Measurements from ENCODE around the gene APLN. TPM values are rescaled to one million over a fixed set of nuclear protein-coding genes. Genes with fewer than 3 reads are reported as not detected.

Gene APLN
- total and polyA plus RNA-seq, 5 donors from 2014 or later, result not detected

DNA sequence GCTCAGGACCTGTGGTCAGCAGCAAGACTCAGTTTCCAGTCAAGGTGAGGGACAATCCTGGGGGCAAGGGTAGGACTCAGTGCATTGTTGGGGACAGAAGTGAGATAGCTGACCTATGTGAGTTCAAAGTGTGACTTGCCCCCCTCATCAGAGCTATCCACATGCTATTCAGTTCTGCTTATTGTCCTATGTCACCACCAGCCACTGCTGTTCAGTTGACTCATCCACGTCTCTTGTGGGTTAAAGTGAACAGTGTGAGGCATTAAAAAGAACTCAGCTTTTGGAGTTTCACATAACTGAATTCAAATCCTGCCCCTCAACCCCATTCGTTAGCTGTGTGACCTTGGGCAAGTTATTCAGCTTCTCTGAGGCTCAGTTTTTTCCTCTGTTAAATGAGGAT is 4.4 kb upstream of the APLN start:
- H3K9me3 ChIP-seq (ENCODE audit: control insufficient read depth in 2 of 2, low read length in 2 of 2), result no peaks in the 10 kb centered on the region

DNA sequence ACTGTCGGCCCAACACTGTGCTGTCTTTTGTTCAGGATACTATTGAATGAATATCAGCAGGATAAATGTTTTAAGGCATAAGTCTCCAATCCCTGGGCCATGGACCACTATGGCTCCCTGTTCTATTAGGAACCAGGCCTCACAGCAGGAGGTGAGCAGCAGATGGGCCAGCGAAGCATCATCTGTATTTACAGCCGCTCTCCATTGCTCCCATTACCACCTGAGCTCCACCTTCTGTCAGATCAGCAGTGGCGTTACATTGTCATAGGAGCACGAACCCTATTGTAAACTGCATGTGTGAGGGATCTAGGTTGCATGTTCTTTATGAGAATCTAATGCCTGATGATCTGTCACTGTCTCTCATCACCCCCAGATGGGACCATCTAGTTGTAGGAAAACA is 3.7 kb upstream of the APLN start:
- ATAC-seq (ENCODE audit: low read depth in 2 of 2), result no peak

More for the DNA sequence above, 4.4 kb upstream of the APLN start:
- no peak overlapping the region for H3K4me3 ChIP-seq (ENCODE audit: low read depth, low read length)
- H3K4me1 Mint-ChIP-seq, result peaks cover 0 to 11% (median 0%) of the 10 kb centered on the region in 4 donors
- no peak overlapping the region for H3K27ac Mint-ChIP-seq
- ATAC-seq (ENCODE audit: low read depth in 2 of 2), result no peak
- no peaks in the 10 kb centered on the region for H3K36me3 Mint-ChIP-seq
- H3K4me3 Mint-ChIP-seq, result no peak overlapping the region
- no peak for DNase-seq
- peaks cover 0 to 2% (median 0%) of the 10 kb centered on the region in 7 donors for H3K9me3 Mint-ChIP-seq
- peaks cover 2% of the 10 kb centered on the region for H3K27me3 ChIP-seq (ENCODE audit: control insufficient read depth, insufficient read depth, low read length)
- peaks cover 6% of the 10 kb centered on the region for H3K4me1 ChIP-seq (ENCODE audit: control insufficient read depth, insufficient read depth, low read length, poor library complexity, severe bottlenecking)
- no peaks in the 10 kb centered on the region for H3K36me3 ChIP-seq (ENCODE audit: control insufficient read depth, insufficient read depth, low read length)
- H3K27me3 Mint-ChIP-seq, result peaks cover 26% of the 10 kb centered on the region
- H3K27ac ChIP-seq (ENCODE audit: insufficient read depth, low read length, poor library complexity, severe bottlenecking), result no peak overlapping the region

DNA sequence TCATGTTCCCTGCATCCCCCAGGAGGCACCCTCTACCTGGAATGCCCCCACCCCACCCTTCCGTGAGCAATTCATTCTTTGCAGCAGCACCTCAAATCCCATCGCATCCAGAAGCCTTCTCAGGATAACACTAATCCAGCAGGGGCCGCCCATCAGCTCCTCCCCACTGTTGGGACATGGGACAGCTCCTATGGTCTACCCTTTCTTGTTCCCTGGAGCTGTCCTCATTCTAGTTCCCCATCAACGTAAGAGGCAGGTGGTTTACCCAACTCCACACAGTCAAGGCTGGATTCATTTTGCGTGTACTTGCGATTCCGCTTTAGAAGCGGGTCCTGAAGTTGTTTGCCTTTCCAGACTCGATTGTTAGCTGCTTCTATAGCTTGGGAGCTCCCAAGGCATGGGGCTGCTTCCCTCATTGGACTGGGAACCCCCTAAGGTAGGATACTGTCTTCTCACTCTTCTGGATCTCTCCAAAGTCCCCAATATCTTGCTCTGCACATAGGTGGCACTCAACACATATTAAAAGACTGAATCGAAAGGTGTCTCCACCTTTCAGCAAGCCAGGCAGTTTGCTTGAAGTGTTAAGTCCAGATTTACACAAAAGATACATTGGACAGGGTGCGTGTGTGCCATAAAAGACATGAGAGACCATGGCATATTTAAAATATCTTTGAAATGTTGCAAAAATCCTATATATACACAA is 942 bp upstream of the APLN start:
- H3K4me1 Mint-ChIP-seq, result peaks cover 0 to 16% (median 4%) of the 10 kb centered on the region in 4 donors
- DNase-seq, result peak in 2 of 3 donors; percentile 40 to 55
- ATAC-seq (ENCODE audit: low read depth in 2 of 2), result peak; percentile 34 to 40

More for the DNA sequence above, 3.7 kb upstream of the APLN start:
- Mint-ChIP-seq H3K4me1 (peaks cover 0 to 16% (median 1%) of the 10 kb centered on the region in 4 donors), H3K36me3 (no peaks in the 10 kb centered on the region), H3K9me3 (peaks cover 0 to 2% (median 0%) of the 10 kb centered on the region in 7 donors), H3K27me3 (peaks cover 24% of the 10 kb centered on the region), H3K27ac (no peak overlapping the region), H3K4me3 (no peak overlapping the region)
- peaks cover 2% of the 10 kb centered on the region for H3K27me3 ChIP-seq (ENCODE audit: control insufficient read depth, insufficient read depth, low read length)
- DNase-seq, result no peak
- no peak overlapping the region for H3K27ac ChIP-seq (ENCODE audit: insufficient read depth, low read length, poor library complexity, severe bottlenecking)
- H3K4me3 ChIP-seq (ENCODE audit: low read depth, low read length), result no peak overlapping the region
- H3K36me3 ChIP-seq (ENCODE audit: control insufficient read depth, insufficient read depth, low read length), result no peaks in the 10 kb centered on the region
- H3K4me1 ChIP-seq (ENCODE audit: control insufficient read depth, insufficient read depth, low read length, poor library complexity, severe bottlenecking), result peaks cover 9% of the 10 kb centered on the region
- H3K9me3 ChIP-seq (ENCODE audit: control insufficient read depth in 2 of 2, low read length in 2 of 2), result no peaks in the 10 kb centered on the region

DNA sequence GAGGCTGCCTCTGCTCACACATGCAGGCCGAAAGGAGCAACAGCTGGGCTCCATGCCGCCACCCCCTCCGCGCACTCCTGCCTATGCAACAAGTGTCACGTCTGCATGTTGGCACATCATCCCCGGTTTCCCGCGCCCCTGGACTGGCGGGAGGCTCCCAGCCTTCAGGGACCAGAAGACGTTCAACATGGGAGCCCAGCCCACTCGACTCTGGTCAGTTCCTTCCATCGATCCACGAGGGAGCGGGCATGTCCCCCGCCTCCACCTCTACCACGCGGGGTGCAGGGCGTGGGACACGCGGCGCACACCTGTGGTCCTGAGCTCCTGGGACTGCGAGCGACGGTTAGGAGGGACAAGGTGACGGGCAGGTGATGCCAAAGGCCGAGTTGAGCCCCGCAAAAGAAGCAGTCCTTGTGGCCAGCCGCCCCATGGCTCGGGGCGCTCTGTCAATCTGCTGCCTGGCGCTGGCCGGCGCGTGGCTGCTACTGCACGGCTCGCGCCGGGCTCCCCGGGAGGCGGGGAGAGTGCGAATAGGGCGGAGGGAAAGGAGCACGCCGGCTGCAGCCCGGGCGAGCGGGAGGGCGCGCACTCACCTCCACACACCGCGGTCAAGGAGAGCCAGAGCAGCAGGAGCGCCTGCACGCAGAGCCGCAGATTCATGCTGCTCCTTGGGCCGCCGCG is 645 bp downstream of the APLN start:
- peaks cover 0 to 16% (median 4%) of the 10 kb centered on the region in 4 donors for H3K4me1 Mint-ChIP-seq
- no peaks in the 10 kb centered on the region for H3K27me3 ChIP-seq (ENCODE audit: control insufficient read depth, insufficient read depth, low read length)
- H3K27me3 Mint-ChIP-seq, result peaks cover 13% of the 10 kb centered on the region

More for the DNA sequence above, 942 bp upstream of the APLN start:
- no peaks in the 10 kb centered on the region for H3K27me3 ChIP-seq (ENCODE audit: control insufficient read depth, insufficient read depth, low read length)
- Mint-ChIP-seq H3K27me3 (peaks cover 14% of the 10 kb centered on the region), H3K9me3 (no peaks in the 10 kb centered on the region), H3K4me3 (peak overlapping the region; percentile 43 to 89 (median 70)), H3K36me3 (no peaks in the 10 kb centered on the region), H3K27ac (no peak overlapping the region)
- no peak overlapping the region for H3K27ac ChIP-seq (ENCODE audit: insufficient read depth, low read length, poor library complexity, severe bottlenecking)
- no peaks in the 10 kb centered on the region for H3K36me3 ChIP-seq (ENCODE audit: control insufficient read depth, insufficient read depth, low read length)
- H3K4me3 ChIP-seq (ENCODE audit: low read depth, low read length), result no peak overlapping the region
- H3K4me1 ChIP-seq (ENCODE audit: control insufficient read depth, insufficient read depth, low read length, poor library complexity, severe bottlenecking), result peaks cover 9% of the 10 kb centered on the region
- H3K9me3 ChIP-seq (ENCODE audit: control insufficient read depth in 2 of 2, low read length in 2 of 2), result no peaks in the 10 kb centered on the region

DNA sequence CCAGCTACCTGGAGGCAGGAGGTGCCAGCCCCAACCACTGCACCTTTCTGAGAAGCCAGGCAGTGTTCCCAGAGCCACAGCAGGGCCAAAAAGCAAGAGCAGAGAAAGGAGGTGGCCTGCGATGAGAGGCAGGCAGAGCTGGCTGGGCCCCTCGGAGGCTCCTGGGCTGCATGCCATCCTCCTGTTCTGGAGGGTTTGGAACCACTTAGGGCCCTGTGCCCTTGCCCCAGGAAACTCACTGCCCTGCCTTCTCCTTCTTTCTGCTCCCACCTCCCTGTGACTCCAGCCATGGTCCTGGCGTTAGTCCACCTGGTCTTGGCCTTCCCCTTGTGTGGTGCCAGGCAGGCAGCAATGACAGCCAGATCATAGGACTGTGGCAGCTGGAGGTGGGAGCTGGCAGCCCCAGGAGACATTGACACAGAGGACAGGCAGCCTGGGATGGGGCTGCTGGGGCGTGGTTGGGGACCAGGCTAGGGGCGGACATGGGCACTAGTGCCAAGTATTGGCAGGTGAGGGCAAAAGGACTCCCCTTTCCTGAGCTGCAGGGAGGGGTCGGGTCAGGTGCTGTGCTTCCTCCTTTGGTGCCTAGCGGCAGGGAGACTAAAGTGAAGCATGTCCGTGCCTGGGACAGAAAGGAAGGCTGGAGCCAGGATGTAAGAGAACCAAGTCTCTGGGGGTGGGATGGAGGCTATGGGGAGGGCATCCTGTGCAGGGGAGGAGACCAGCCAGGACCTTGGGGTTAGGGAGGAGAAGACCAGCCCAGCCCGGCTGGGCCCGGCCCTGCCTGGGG is 1.4 kb downstream of the APLN start:
- peaks cover 0 to 16% (median 4%) of the 10 kb centered on the region in 4 donors for H3K4me1 Mint-ChIP-seq
- no peaks in the 10 kb centered on the region for H3K36me3 ChIP-seq (ENCODE audit: control insufficient read depth, insufficient read depth, low read length)
- H3K27ac ChIP-seq (ENCODE audit: insufficient read depth, low read length, poor library complexity, severe bottlenecking), result no peak overlapping the region
- no peaks in the 10 kb centered on the region for H3K9me3 ChIP-seq (ENCODE audit: control insufficient read depth in 2 of 2, low read length in 2 of 2)
- no peaks in the 10 kb centered on the region for H3K36me3 Mint-ChIP-seq
- no peaks in the 10 kb centered on the region for H3K9me3 Mint-ChIP-seq
- H3K27me3 ChIP-seq (ENCODE audit: control insufficient read depth, insufficient read depth, low read length), result no peaks in the 10 kb centered on the region
- DNase-seq (no peak), ATAC-seq (ENCODE audit: low read depth in 2 of 2) (no peak)
- H3K4me1 ChIP-seq (ENCODE audit: control insufficient read depth, insufficient read depth, low read length, poor library complexity, severe bottlenecking), result peaks cover 9% of the 10 kb centered on the region
- H3K27me3 Mint-ChIP-seq, result peaks cover 13% of the 10 kb centered on the region
- H3K27ac Mint-ChIP-seq, result no peak overlapping the region
- no peak overlapping the region for H3K4me3 ChIP-seq (ENCODE audit: low read depth, low read length)
- H3K4me3 Mint-ChIP-seq, result peak overlapping the region in 3 of 4 donors; percentile 29 to 81 (median 80)

More for the DNA sequence above, 645 bp downstream of the APLN start:
- Mint-ChIP-seq H3K4me3 (peak overlapping the region in 3 of 4 donors; percentile 39 to 80 (median 43)), H3K9me3 (no peaks in the 10 kb centered on the region), H3K36me3 (no peaks in the 10 kb centered on the region), H3K27ac (no peak overlapping the region)
- Histone ChIP-seq H3K4me3 (ENCODE audit: low read depth, low read length) (no peak overlapping the region), H3K9me3 (ENCODE audit: control insufficient read depth in 2 of 2, low read length in 2 of 2) (no peaks in the 10 kb centered on the region), H3K36me3 (ENCODE audit: control insufficient read depth, insufficient read depth, low read length) (no peaks in the 10 kb centered on the region), H3K27ac (ENCODE audit: insufficient read depth, low read length, poor library complexity, severe bottlenecking) (no peak overlapping the region), H3K4me1 (ENCODE audit: control insufficient read depth, insufficient read depth, low read length, poor library complexity, severe bottlenecking) (peaks cover 9% of the 10 kb centered on the region)
- peak in 1 of 3 donors; percentile 30 for DNase-seq
- ATAC-seq (ENCODE audit: low read depth in 2 of 2), result peak; percentile 35 to 48

DNA sequence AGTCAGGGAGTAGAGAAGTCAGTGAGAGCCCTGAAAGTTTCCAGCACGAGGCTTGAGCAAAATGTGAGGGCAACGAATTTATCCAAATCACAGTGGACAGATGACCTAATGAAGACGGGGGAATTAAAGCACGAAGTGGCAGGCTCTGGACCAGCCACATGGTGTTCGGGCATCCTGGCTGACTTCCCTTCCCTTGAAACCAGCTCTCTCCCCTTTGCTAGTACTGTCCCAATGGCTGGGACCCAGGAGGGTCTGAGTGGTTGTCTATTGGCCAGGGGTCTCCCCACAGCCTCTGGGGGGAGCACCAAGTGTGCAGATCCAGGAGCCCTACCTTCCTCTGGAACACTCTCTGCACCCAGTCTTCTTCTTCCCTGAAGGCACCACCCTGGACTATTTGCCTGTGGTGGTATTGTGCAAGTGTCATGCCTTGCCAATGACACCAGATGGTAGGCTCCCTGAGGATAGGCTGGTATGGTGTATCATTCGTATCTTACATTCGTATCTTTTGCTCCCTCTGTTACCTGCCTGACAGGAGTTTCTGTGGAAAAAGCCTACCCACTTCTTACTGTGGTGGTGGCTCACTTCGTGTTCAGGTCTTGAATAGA is 2.1 kb downstream of the APLN start:
- Histone ChIP-seq H3K4me1 (ENCODE audit: control insufficient read depth, insufficient read depth, low read length, poor library complexity, severe bottlenecking) (peaks cover 9% of the 10 kb centered on the region), H3K27ac (ENCODE audit: insufficient read depth, low read length, poor library complexity, severe bottlenecking) (no peak overlapping the region), H3K27me3 (ENCODE audit: control insufficient read depth, insufficient read depth, low read length) (no peaks in the 10 kb centered on the region), H3K9me3 (ENCODE audit: control insufficient read depth in 2 of 2, low read length in 2 of 2) (no peaks in the 10 kb centered on the region), H3K36me3 (ENCODE audit: control insufficient read depth, insufficient read depth, low read length) (no peaks in the 10 kb centered on the region), H3K4me3 (ENCODE audit: low read depth, low read length) (no peak overlapping the region)
- H3K27ac Mint-ChIP-seq, result no peak overlapping the region
- peaks cover 0 to 16% (median 4%) of the 10 kb centered on the region in 4 donors for H3K4me1 Mint-ChIP-seq
- H3K36me3 Mint-ChIP-seq, result no peaks in the 10 kb centered on the region
- DNase-seq (no peak), ATAC-seq (ENCODE audit: low read depth in 2 of 2) (no peak)
- H3K9me3 Mint-ChIP-seq, result no peaks in the 10 kb centered on the region
- H3K4me3 Mint-ChIP-seq, result peak overlapping the region in 1 of 4 donors; percentile 80
- peaks cover 14% of the 10 kb centered on the region for H3K27me3 Mint-ChIP-seq

Measured in CD4-positive, CD25-positive, alpha-beta regulatory T cell (primary cell).